ENCODE results near the gene TMEM170B.

The TMEM170B gene

GRCh38 chr6:11514672-11515071 lies 22.9 kb upstream of the TMEM170B start:
- no peak for TF ChIP-seq ISL1 (CRISPR knock-in tag; IDR thresholded peaks at IDR 0.05)
- no peak for TF ChIP-seq ZC3H10 (CRISPR knock-in tag; IDR thresholded peaks at IDR 0.05)
- TF ChIP-seq PPARA (CRISPR knock-in tag; IDR thresholded peaks at IDR 0.05; ENCODE audit: borderline replicate concordance): no peak
- TF ChIP-seq CSRNP3 (CRISPR knock-in tag; IDR thresholded peaks at IDR 0.05): no peak
- no peak for TF ChIP-seq TOX (CRISPR knock-in tag; IDR thresholded peaks at IDR 0.05; ENCODE audit: borderline replicate concordance)
- no peak for TF ChIP-seq ZFP3 (CRISPR knock-in tag; IDR thresholded peaks at IDR 0.05)
- no peak for TF ChIP-seq ARNTL (CRISPR knock-in tag; IDR thresholded peaks at IDR 0.05; ENCODE audit: borderline replicate concordance, low read depth)
- TF ChIP-seq TCF4 (CRISPR knock-in tag; IDR thresholded peaks at IDR 0.05; ENCODE audit: borderline replicate concordance): no peak
- TF ChIP-seq SNAI2 (CRISPR knock-in tag; IDR thresholded peaks at IDR 0.05): no peak
- TF ChIP-seq RARB (CRISPR knock-in tag; IDR thresholded peaks at IDR 0.05): no peak
- TF ChIP-seq BACH2 (CRISPR knock-in tag; IDR thresholded peaks at IDR 0.05; ENCODE audit: borderline replicate concordance): no peak
- TF ChIP-seq ZNF8 (CRISPR knock-in tag; IDR thresholded peaks at IDR 0.05): no peak
- TF ChIP-seq PATZ1 (CRISPR knock-in tag; IDR thresholded peaks at IDR 0.05; ENCODE audit: borderline replicate concordance): no peak
- TF ChIP-seq ESRRG (CRISPR knock-in tag; IDR thresholded peaks at IDR 0.05): no peak
- TF ChIP-seq ZNF565 (CRISPR knock-in tag; conservative IDR thresholded peaks at IDR 0.05; ENCODE audit: low read depth): no peak
- no peak for ATAC-seq

GRCh38 chr6:11515763-11516162 lies 21.8 kb upstream of the TMEM170B start:
- ATAC-seq: no peak
- no peak for TF ChIP-seq CSRNP3 (CRISPR knock-in tag; IDR thresholded peaks at IDR 0.05)
- TF ChIP-seq ZFP3 (CRISPR knock-in tag; IDR thresholded peaks at IDR 0.05): no peak

- TF ChIP-seq ZNF565 (CRISPR knock-in tag; conservative IDR thresholded peaks at IDR 0.05; ENCODE audit: low read depth) (no peak), CREB5 (CRISPR knock-in tag; IDR thresholded peaks at IDR 0.05; ENCODE audit: low read depth) (no peak), ZNF8 (CRISPR knock-in tag; IDR thresholded peaks at IDR 0.05) (no peak), RARB (CRISPR knock-in tag; IDR thresholded peaks at IDR 0.05) (no peak), CSDC2 (CRISPR knock-in tag; IDR thresholded peaks at IDR 0.05) (no peak), ZFP3 (CRISPR knock-in tag; IDR thresholded peaks at IDR 0.05) (no peak), POU6F1 (CRISPR knock-in tag; IDR thresholded peaks at IDR 0.05; ENCODE audit: borderline replicate concordance, low read depth) (no peak), BACH2 (CRISPR knock-in tag; IDR thresholded peaks at IDR 0.05; ENCODE audit: borderline replicate concordance) (no peak), OSR1 (CRISPR knock-in tag; IDR thresholded peaks at IDR 0.05) (no peak), PATZ1 (CRISPR knock-in tag; IDR thresholded peaks at IDR 0.05; ENCODE audit: borderline replicate concordance) (no peak), PPARA (CRISPR knock-in tag; IDR thresholded peaks at IDR 0.05; ENCODE audit: borderline replicate concordance) (no peak), TCF4 (CRISPR knock-in tag; IDR thresholded peaks at IDR 0.05; ENCODE audit: borderline replicate concordance) (no peak), ARNTL (CRISPR knock-in tag; IDR thresholded peaks at IDR 0.05; ENCODE audit: borderline replicate concordance, low read depth) (no peak), ZC3H10 (CRISPR knock-in tag; IDR thresholded peaks at IDR 0.05) (no peak), TSHZ2 (CRISPR knock-in tag; IDR thresholded peaks at IDR 0.05) (no peak), TOX (CRISPR knock-in tag; IDR thresholded peaks at IDR 0.05; ENCODE audit: borderline replicate concordance) (no peak), GLIS3 (CRISPR knock-in tag; IDR thresholded peaks at IDR 0.05) (no peak)
- no peak for ATAC-seq
These were observed 14.5 kb upstream of the TMEM170B start for GRCh38 chr6:11522812-11523605.
